HepG2 (cell line): ENCODE data around the gene MICOS13. TPM values are rescaled to one million over a fixed set of nuclear protein-coding genes. Genes with fewer than 3 reads are reported as not detected.

Experiments used
- ARHGAP35 ChIP-seq: sonication (generic); formaldehyde crosslinking; IDR thresholded peaks from 2 replicates; pipeline ENCODE4 v1.9.0; 2022; ENCODE audit warnings: mild to moderate bottlenecking, inconsistent platforms, moderate library complexity, missing genetic modification reagents, borderline replicate concordance
- ESRRA ChIP-seq: sonication (generic); formaldehyde crosslinking; IDR thresholded peaks from 2 replicates; pipeline ENCODE4 v1.5.1; 2020; ENCODE audit warnings: mild to moderate bottlenecking, low read depth, missing genetic modification reagents
- HES4 ChIP-seq: sonication (generic); formaldehyde crosslinking; IDR thresholded peaks from 2 replicates; pipeline ENCODE4 v1.9.0; 2021; ENCODE audit warnings: mild to moderate bottlenecking, missing genetic modification reagents, borderline replicate concordance
- MAFF ChIP-seq: IDR thresholded peaks from 2 replicates; pipeline ENCODE4 v1.6.1; 2011; ENCODE audit warnings: low read depth, low read length, improper control_type of control experiment
- NFATC3 ChIP-seq: sonication (generic); formaldehyde crosslinking; IDR thresholded peaks from 2 replicates; pipeline ENCODE4 v1.5.1; 2020; ENCODE audit warnings: mild to moderate bottlenecking, missing genetic modification reagents
- RBFOX2 ChIP-seq: fragments of 200-400 bp; formaldehyde crosslinking; IDR thresholded peaks from 2 replicates; pipeline ENCODE4 v1.6.1; 2017; ENCODE audit warnings: low read depth, mild to moderate bottlenecking, low read length
- SAP130 ChIP-seq: IDR thresholded peaks from 2 replicates; pipeline ENCODE4 v1.6.1; 2016; ENCODE audit warnings: low read depth
- SNAI1 ChIP-seq: sonication (generic); formaldehyde crosslinking; IDR thresholded peaks from 2 replicates; pipeline ENCODE4 v1.5.0; 2020; ENCODE audit warnings: mild to moderate bottlenecking, missing genetic modification reagents, borderline replicate concordance
- SRSF4 ChIP-seq: fragments of 200-400 bp; formaldehyde crosslinking; IDR thresholded peaks from one replicate; pipeline ENCODE4 v1.6.1; 2018; ENCODE audit warnings: mild to moderate bottlenecking, low read depth, low read length, moderate library complexity; ENCODE audit not compliant: poor library complexity, severe bottlenecking
- SRSF9 ChIP-seq: fragments of 200-400 bp; formaldehyde crosslinking; IDR thresholded peaks from 2 replicates; pipeline ENCODE4 v1.6.1; 2018; ENCODE audit warnings: borderline replicate concordance, mild to moderate bottlenecking, low read depth, low read length; ENCODE audit not compliant: insufficient read depth, poor library complexity, severe bottlenecking
- ZNF12 ChIP-seq: sonication (generic); formaldehyde crosslinking; IDR thresholded peaks from 2 replicates; pipeline ENCODE4 v1.5.0; 2020; ENCODE audit warnings: missing genetic modification reagents
- ZNF468 ChIP-seq: sonication (generic); formaldehyde crosslinking; IDR thresholded peaks from 2 replicates; pipeline ENCODE4 v1.8.0; 2022; ENCODE audit warnings: mild to moderate bottlenecking, moderate library complexity, missing genetic modification reagents
- ZNF703 ChIP-seq: sonication (generic); formaldehyde crosslinking; IDR thresholded peaks from 2 replicates; pipeline ENCODE4 v1.5.1; 2020; ENCODE audit warnings: missing genetic modification reagents, mild to moderate bottlenecking, moderate library complexity, borderline replicate concordance
- ZNF720 ChIP-seq: sonication (generic); formaldehyde crosslinking; IDR thresholded peaks from 2 replicates; pipeline ENCODE4 v1.4.0; 2020; ENCODE audit warnings: missing genetic modification reagents
- polyA plus RNA-seq, 8 experiments: library from polyadenylated mRNA; depleted of rRNA in 3 of 8; stranded (reverse) in 7 of 8; unstranded in 1 of 8; fragments of >200 nt; fragmentation: Illumina TruSeq in 4 of 8; extraction: Trizol in 4 of 8; gene quantifications; 2 replicates each; pipeline versions ENCODE4 v1.2.1 to v1.2.3, GENCODE V29; 2011 to 2016; ENCODE audit warnings: low read depth in 4 of 8, missing spikeins in 1 of 8, mixed read lengths in 1 of 8; ENCODE audit not compliant: insufficient read depth in 1 of 8
- total RNA-seq, 5 experiments: library from RNA; depleted of rRNA; stranded (reverse); fragments of >200 nt; fragmentation: Illumina TruSeq; extraction: Trizol; gene quantifications; 2 replicates each; pipeline ENCODE4 v1.2.3, GENCODE V29; 2016; ENCODE audit warnings: low read depth in 1 of 5
- TF ChIP-seq, protein P1 (sequence below): sonication (generic); formaldehyde crosslinking; conservative IDR thresholded peaks from 2 replicates; pipeline ENCODE4 v1.8.0; 2022; ENCODE audit warnings: mild to moderate bottlenecking, moderate library complexity, missing genetic modification reagents
- TF ChIP-seq, protein P2 (sequence below): sonication (generic); formaldehyde crosslinking; IDR thresholded peaks from 2 replicates; pipeline ENCODE4 v1.5.0; 2020; ENCODE audit warnings: mild to moderate bottlenecking, missing genetic modification reagents, borderline replicate concordance
- TF ChIP-seq, protein P3 (sequence below): IDR thresholded peaks from 2 replicates; pipeline ENCODE4 v1.6.1; 2018; ENCODE audit warnings: missing genetic modification reagents, mild to moderate bottlenecking, missing compliant biosample characterization

MICOS13 gene
- total and polyA plus RNA-seq, 2 of the 13 experiments (the other 11 are each of a cell fraction or from before 2014, with no cell fraction given): 28.8 to 35.4 TPM

DNA sequence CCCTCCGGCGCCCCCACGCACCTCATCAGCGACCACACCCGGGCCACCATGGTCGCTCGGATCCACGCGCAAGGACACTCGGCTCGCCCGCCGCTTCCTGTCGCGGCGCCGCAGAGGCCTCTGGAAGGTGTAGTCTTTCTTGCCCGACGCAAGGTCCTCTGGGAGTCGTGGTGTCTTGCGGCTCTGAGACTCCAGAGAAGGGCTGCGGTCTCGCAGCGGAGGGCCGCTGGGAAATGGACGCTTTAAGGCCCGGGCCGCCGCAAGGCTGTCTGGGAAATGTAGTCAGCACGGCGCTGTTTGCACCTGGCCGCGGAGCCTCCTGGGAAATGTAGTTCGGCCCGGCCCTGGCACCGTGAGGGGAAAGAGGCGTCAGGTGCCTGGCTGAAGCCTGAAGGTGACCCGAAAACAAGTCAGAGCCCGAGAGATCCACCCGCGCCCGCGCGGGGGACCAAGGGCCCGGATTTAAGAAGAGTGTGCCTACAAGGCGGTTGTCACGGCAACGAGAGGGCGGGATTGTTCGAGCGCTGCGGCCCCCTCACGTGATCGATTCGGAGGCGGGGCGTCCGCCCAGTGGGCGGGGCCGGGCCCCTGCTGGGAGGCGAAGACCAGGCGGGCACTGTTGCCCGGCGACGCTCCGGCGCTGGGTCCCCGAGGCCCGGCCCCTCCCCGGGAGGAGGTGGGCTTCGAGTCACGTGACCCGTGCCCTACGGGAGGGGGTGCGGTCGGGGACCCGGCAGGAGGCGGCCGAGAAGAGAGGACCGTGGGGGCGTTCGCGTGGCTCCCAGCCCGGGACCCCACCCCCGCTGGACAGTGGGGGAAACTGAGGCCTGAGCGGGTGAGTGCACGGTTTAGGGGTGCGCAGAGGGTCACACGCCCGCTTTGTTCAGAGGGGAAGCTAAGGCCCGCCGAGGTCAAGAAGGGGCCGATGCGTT, at the start of gene MICOS13, which contains the start of gene HSD11B1L (continued):
- TF ChIP-seq SRSF9 (no peak), MAFF (0 out of 2 replicates have a peak, but pooled peaks have one; percentile 1), SRSF4 (no peak), HES4 (CRISPR knock-in tag) (no peak), ZNF468 (no peak), NFATC3 (CRISPR knock-in tag) (no peak), ARHGAP35 (CRISPR knock-in tag) (no peak), SNAI1 (CRISPR knock-in tag) (no peak), ZNF12 (CRISPR knock-in tag) (no peak), ZNF720 (CRISPR knock-in tag) (no peak), RBFOX2 (peak; percentile 83), SAP130 (peak; percentile 91), ESRRA (peak; percentile 57; the same call in 1 of the 2 replicates), ZNF703 (CRISPR knock-in tag) (no peak)
- TF ChIP-seq, protein P1, sequence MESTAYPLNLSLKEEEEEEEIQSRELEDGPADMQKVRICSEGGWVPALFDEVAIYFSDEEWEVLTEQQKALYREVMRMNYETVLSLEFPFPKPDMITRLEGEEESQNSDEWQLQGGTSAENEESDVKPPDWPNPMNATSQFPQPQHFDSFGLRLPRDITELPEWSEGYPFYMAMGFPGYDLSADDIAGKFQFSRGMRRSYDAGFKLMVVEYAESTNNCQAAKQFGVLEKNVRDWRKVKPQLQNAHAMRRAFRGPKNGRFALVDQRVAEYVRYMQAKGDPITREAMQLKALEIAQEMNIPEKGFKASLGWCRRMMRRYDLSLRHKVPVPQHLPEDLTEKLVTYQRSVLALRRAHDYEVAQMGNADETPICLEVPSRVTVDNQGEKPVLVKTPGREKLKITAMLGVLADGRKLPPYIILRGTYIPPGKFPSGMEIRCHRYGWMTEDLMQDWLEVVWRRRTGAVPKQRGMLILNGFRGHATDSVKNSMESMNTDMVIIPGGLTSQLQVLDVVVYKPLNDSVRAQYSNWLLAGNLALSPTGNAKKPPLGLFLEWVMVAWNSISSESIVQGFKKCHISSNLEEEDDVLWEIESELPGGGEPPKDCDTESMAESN (CRISPR knock-in tag): peak; percentile 91
- TF ChIP-seq, protein P2, sequence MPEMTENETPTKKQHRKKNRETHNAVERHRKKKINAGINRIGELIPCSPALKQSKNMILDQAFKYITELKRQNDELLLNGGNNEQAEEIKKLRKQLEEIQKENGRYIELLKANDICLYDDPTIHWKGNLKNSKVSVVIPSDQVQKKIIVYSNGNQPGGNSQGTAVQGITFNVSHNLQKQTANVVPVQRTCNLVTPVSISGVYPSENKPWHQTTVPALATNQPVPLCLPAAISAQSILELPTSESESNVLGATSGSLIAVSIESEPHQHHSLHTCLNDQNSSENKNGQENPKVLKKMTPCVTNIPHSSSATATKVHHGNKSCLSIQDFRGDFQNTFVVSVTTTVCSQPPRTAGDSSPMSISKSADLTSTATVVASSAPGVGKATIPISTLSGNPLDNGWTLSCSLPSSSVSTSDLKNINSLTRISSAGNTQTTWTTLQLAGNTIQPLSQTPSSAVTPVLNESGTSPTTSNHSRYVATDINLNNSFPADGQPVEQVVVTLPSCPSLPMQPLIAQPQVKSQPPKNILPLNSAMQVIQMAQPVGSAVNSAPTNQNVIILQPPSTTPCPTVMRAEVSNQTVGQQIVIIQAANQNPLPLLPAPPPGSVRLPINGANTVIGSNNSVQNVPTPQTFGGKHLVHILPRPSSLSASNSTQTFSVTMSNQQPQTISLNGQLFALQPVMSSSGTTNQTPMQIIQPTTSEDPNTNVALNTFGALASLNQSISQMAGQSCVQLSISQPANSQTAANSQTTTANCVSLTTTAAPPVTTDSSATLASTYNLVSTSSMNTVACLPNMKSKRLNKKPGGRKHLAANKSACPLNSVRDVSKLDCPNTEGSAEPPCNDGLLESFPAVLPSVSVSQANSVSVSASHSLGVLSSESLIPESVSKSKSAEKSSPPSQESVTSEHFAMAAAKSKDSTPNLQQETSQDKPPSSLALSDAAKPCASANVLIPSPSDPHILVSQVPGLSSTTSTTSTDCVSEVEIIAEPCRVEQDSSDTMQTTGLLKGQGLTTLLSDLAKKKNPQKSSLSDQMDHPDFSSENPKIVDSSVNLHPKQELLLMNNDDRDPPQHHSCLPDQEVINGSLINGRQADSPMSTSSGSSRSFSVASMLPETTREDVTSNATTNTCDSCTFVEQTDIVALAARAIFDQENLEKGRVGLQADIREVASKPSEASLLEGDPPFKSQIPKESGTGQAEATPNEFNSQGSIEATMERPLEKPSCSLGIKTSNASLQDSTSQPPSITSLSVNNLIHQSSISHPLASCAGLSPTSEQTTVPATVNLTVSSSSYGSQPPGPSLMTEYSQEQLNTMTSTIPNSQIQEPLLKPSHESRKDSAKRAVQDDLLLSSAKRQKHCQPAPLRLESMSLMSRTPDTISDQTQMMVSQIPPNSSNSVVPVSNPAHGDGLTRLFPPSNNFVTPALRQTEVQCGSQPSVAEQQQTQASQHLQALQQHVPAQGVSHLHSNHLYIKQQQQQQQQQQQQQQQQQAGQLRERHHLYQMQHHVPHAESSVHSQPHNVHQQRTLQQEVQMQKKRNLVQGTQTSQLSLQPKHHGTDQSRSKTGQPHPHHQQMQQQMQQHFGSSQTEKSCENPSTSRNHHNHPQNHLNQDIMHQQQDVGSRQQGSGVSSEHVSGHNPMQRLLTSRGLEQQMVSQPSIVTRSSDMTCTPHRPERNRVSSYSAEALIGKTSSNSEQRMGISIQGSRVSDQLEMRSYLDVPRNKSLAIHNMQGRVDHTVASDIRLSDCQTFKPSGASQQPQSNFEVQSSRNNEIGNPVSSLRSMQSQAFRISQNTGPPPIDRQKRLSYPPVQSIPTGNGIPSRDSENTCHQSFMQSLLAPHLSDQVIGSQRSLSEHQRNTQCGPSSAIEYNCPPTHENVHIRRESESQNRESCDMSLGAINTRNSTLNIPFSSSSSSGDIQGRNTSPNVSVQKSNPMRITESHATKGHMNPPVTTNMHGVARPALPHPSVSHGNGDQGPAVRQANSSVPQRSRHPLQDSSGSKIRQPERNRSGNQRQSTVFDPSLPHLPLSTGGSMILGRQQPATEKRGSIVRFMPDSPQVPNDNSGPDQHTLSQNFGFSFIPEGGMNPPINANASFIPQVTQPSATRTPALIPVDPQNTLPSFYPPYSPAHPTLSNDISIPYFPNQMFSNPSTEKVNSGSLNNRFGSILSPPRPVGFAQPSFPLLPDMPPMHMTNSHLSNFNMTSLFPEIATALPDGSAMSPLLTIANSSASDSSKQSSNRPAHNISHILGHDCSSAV (CRISPR knock-in tag): no peak
- TF ChIP-seq, protein P3, sequence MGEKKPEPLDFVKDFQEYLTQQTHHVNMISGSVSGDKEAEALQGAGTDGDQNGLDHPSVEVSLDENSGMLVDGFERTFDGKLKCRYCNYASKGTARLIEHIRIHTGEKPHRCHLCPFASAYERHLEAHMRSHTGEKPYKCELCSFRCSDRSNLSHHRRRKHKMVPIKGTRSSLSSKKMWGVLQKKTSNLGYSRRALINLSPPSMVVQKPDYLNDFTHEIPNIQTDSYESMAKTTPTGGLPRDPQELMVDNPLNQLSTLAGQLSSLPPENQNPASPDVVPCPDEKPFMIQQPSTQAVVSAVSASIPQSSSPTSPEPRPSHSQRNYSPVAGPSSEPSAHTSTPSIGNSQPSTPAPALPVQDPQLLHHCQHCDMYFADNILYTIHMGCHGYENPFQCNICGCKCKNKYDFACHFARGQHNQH (CRISPR knock-in tag): peak; percentile 52
